LNCaP clone FGC (cell line): Measurements from ENCODE around the gene BIRC3.

Experiments
- DNase-seq: peaks from one replicate; pipeline ENCODE4 v3.0.0-alpha.2; 2011; ENCODE audit warnings: low read depth
- H3K4me3 ChIP-seq: 2 replicates; pipeline ENCODE4 v1.5.1; 2011; ENCODE audit warnings: mild to moderate bottlenecking, low read depth, low read length, control low read depth
- TF ChIP-seq, protein P1 (sequence below): IDR thresholded peaks from 2 replicates; pipeline ENCODE4 v1.5.1; 2012; ENCODE audit warnings: mild to moderate bottlenecking; ENCODE audit not compliant: control insufficient read depth, insufficient read depth; ENCODE audit errors: extremely low read depth

BIRC3 gene

DNA sequence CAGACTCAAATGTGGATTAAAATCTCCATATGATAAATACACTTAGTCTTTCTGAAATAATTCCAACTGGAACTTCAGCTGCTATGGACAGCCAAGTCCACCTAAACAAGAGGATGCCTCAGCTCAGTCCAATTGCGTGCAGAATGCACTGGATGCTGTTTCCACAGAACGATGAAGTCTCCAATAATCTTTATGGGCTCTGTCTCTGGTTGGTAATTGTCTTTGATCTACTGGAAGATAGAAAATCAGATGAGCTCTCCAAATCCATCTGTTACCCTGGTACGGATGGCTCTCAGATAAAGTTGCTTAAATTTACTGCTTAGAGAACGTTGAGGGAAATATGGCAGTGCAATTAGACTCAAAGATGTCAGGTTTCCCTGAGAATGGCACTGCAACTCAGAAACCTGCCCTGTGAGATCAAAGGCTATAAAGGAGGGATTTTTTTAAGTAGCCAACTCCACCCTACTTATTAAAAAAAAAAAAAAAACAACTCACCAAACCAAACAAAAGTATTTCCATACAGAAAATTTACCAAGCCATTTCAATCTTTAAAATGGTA is 859 bp upstream of the BIRC3 start:
- no peak for DNase-seq
- H3K4me3 ChIP-seq: no peak overlapping the region
- TF ChIP-seq, protein P1, sequence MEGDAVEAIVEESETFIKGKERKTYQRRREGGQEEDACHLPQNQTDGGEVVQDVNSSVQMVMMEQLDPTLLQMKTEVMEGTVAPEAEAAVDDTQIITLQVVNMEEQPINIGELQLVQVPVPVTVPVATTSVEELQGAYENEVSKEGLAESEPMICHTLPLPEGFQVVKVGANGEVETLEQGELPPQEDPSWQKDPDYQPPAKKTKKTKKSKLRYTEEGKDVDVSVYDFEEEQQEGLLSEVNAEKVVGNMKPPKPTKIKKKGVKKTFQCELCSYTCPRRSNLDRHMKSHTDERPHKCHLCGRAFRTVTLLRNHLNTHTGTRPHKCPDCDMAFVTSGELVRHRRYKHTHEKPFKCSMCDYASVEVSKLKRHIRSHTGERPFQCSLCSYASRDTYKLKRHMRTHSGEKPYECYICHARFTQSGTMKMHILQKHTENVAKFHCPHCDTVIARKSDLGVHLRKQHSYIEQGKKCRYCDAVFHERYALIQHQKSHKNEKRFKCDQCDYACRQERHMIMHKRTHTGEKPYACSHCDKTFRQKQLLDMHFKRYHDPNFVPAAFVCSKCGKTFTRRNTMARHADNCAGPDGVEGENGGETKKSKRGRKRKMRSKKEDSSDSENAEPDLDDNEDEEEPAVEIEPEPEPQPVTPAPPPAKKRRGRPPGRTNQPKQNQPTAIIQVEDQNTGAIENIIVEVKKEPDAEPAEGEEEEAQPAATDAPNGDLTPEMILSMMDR: no peak

DNA sequence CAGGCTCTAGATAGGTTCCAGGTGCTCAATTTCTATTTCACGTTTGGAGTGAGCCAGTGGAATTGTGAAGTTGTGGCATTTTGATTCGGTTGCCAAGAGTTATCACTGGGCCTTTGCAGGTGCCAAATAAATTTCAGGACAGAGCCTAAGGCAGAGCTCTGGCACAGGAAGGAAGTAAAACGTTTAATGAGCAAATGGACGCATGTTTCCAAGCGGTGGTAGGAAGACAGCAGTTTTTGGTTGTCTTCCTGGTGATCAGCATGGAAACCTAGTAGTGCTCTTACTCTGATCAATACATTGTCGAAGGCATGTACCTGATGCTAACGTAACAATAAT is 452 bp downstream of the BIRC3 start:
- TF ChIP-seq, protein P1: no peak
- no peak for DNase-seq

DNA sequence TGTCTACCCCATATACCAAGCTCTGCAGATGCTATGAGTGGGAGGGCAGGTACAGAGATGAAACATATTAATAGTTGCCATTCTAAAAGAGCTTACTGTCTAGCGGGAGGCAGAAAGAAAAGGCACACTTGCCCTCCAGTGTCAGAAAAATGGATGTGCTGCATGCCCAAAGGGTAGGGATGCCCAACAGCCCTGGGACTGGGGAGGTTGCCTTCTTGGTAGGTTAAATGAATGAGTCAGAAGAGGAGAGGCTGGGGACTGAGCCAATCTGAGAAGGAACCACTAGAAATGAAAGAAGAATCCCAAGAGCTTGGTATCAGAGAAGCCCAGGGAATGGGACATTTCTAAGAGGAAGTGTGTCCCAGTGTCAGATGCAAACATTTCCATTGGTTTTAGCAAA is 1.2 kb downstream of the BIRC3 start:
- TF ChIP-seq, protein P1: no peak
- no peak for DNase-seq
- no peak overlapping the region for H3K4me3 ChIP-seq

More for the DNA sequence above, 452 bp downstream of the BIRC3 start:
- H3K4me3 ChIP-seq: peak overlapping the region; percentile 51

DNA sequence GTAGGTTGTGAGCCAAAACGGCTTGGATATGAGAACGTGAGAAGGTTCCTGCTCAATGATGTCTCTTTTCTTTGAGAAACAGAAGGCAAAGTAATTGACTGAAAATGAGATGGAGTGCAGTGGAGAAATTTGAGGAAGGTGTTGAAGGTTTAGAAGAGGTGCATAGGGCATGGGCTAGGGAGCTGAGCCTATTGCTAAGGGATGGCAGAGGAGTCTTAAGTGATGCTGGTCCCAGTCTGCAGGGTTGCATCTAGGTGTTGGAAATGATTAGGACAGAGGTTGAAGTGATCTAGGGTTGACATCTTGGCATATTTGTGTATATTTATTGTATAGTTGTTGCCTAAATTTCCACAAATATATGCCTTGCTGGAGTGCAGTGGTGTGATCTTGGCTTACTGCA is 2.3 kb downstream of the BIRC3 start:
- no peak for DNase-seq

DNA sequence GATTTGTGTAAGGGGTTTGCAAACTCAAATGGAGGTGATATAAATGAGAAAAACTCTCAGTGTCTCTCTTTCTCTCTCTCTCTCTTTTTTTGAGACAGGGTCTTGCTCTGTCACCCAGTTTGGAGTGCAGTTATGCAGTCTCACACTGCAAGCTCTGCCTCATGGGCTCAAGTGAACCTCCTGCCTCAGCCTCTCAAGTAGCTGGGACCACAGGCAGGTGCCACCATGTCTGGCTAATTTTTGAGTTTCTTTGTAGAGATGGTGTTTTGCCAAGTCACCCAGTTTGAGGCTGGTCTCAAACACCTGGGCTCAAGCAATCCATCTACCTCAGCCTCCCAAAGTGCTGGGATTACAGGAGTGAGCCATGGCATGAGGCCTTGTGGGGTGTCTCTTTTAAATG is 2.9 kb downstream of the BIRC3 start:
- TF ChIP-seq, protein P1: no peak
- H3K4me3 ChIP-seq: no peak overlapping the region
- DNase-seq: no peak

More for the DNA sequence above, 2.3 kb downstream of the BIRC3 start:
- no peak overlapping the region for H3K4me3 ChIP-seq
- TF ChIP-seq, protein P1: no peak

DNA sequence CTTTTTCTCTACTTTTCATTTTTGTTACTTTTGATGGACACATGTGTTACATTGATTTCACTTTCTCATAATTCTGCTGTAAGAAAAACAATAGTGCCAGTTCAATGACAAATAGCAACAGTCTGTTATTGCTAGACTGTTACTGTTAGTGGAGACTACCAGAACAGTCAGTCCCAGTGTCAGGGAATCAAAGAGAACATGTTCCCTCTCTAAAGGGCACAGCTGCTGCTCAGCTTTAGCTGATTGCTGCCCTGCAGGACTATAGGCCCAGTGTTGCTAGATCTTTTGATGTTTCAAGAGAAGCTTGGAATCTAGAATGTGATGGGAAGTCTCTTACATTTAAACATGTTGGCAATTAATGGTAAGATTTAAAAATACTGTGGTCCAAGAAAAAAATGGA is 3.4 kb downstream of the BIRC3 start:
- no peak overlapping the region for H3K4me3 ChIP-seq
- TF ChIP-seq, protein P1: no peak
- DNase-seq: no peak

DNA sequence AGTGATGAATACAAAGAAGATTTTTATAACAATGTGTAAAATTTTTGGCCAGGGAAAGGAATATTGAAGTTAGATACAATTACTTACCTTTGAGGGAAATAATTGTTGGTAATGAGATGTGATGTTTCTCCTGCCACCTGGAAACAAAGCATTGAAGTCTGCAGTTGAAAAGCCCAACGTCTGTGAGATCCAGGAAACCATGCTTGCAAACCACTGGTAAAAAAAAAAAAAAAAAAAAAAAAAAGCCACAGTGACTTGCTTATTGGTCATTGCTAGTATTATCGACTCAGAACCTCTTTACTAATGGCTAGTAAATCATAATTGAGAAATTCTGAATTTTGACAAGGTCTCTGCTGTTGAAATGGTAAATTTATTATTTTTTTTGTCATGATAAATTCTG is 5.3 kb downstream of the BIRC3 start:
- TF ChIP-seq, protein P1: no peak
- no peak overlapping the region for H3K4me3 ChIP-seq
- DNase-seq: no peak
